ENCODE measurements around the gene PDCD10. TPM values are rescaled to one million over a fixed set of nuclear protein-coding genes. Genes with fewer than 3 reads are reported as not detected.

Gene PDCD10
- polyA plus RNA-seq, 3 donors, result 31.7 to 61.8 (median 61.5) TPM

GRCh38 chr3:167729591-167729990 lies 5.1 kb downstream of the PDCD10 start:
- no peak overlapping the region for H3K4me3 ChIP-seq (replicated peaks in 1 of 3; ENCODE audit: low read depth in 2 of 3, low read length in 3 of 3)
- intact Hi-C loops (cut with micrococcal nuclease), result no loop called here
- TF ChIP-seq CTCF (IDR thresholded peaks at IDR 0.05), result no peak

GRCh38 chr3:167728632-167729323 lies 5.9 kb downstream of the PDCD10 start:
- peaks cover 31% of the 10 kb centered on the region for H3K4me1 Mint-ChIP-seq
- Histone ChIP-seq H3K79me2 (ENCODE audit: insufficient read depth, low read length) (peaks cover 99% of the 10 kb centered on the region), H3K9ac (ENCODE audit: insufficient read depth, low read length, poor library complexity, severe bottlenecking) (no peak overlapping the region), H2AFZ (ENCODE audit: insufficient read depth, low read depth, low read length, poor library complexity, severe bottlenecking) (no peak overlapping the region), H3K27me3 (ENCODE audit: control insufficient read depth in 2 of 2, insufficient read depth in 2 of 2, low read length in 2 of 2) (no peaks in the 10 kb centered on the region), H3K27ac (ENCODE audit: low read depth in 1 of 2, low read length in 2 of 2) (no peak overlapping the region), H3K36me3 (replicated peaks in 1 of 2; ENCODE audit: control insufficient read depth in 1 of 2, insufficient read depth in 2 of 2, low read length in 2 of 2) (peaks cover 2 to 8% of the 10 kb centered on the region in 2 donors), H3K4me1 (ENCODE audit: control insufficient read depth in 1 of 2, insufficient read depth in 2 of 2, low read length in 2 of 2) (peaks cover 3 to 11% of the 10 kb centered on the region in 2 donors), H3K4me3 (replicated peaks in 1 of 3; ENCODE audit: low read depth in 2 of 3, low read length in 3 of 3) (no peak overlapping the region), H3K4me2 (replicated peaks; ENCODE audit: extremely low read depth, low read length, poor library complexity, severe bottlenecking) (no peak overlapping the region), H3K9me3 (replicated peaks in 1 of 2; ENCODE audit: control insufficient read depth in 1 of 2, insufficient read depth in 1 of 2, low read length in 2 of 2) (no peaks in the 10 kb centered on the region), H4K20me1 (ENCODE audit: insufficient read depth, low read length) (peaks cover 97% of the 10 kb centered on the region)
- H3K4me3 Mint-ChIP-seq, result no peak overlapping the region
- no peak for TF ChIP-seq CTCF (IDR thresholded peaks at IDR 0.05)
- peaks cover 15 to 17% of the 10 kb centered on the region in 2 donors for H3K36me3 Mint-ChIP-seq
- intact Hi-C loops (cut with micrococcal nuclease), result no loop called here
- H3K27me3 Mint-ChIP-seq (ENCODE audit: low read depth in 3 of 3), result no peaks in the 10 kb centered on the region
- H3K27ac Mint-ChIP-seq, result peak overlapping the region in 1 of 7 donors; percentile 2
- no peak for DNase-seq
- no CpG with 5 or more reads among the region's 3 CpGs for WGBS (ENCODE audit: insufficient coverage)
- no peaks in the 10 kb centered on the region for H3K9me3 Mint-ChIP-seq

More at GRCh38 chr3:167729591-167729990, 5.1 kb downstream of the PDCD10 start:
- Mint-ChIP-seq H3K9me3 (no peaks in the 10 kb centered on the region), H3K4me3 (no peak overlapping the region), H3K4me1 (peaks cover 31% of the 10 kb centered on the region), H3K27ac (peak overlapping the region in 1 of 7 donors; percentile 2), H3K36me3 (peaks cover 10 to 11% of the 10 kb centered on the region in 2 donors), H3K27me3 (ENCODE audit: low read depth in 3 of 3) (no peaks in the 10 kb centered on the region)
- H3K9ac ChIP-seq (ENCODE audit: insufficient read depth, low read length, poor library complexity, severe bottlenecking), result no peak overlapping the region
- peaks cover 89% of the 10 kb centered on the region for H4K20me1 ChIP-seq (ENCODE audit: insufficient read depth, low read length)
- H3K9me3 ChIP-seq (replicated peaks in 1 of 2; ENCODE audit: control insufficient read depth in 1 of 2, insufficient read depth in 1 of 2, low read length in 2 of 2), result no peaks in the 10 kb centered on the region
- DNase-seq, result no peak
- no peak overlapping the region for H3K4me2 ChIP-seq (replicated peaks; ENCODE audit: extremely low read depth, low read length, poor library complexity, severe bottlenecking)
- H3K4me1 ChIP-seq (ENCODE audit: control insufficient read depth in 1 of 2, insufficient read depth in 2 of 2, low read length in 2 of 2), result peaks cover 7 to 17% of the 10 kb centered on the region in 2 donors
- WGBS (ENCODE audit: insufficient coverage), result no CpG with 5 or more reads among the region's 2 CpGs
- H3K36me3 ChIP-seq (replicated peaks in 1 of 2; ENCODE audit: control insufficient read depth in 1 of 2, insufficient read depth in 2 of 2, low read length in 2 of 2), result no peaks in the 10 kb centered on the region
- H2AFZ ChIP-seq (ENCODE audit: insufficient read depth, low read depth, low read length, poor library complexity, severe bottlenecking), result no peak overlapping the region
- no peak overlapping the region for H3K27ac ChIP-seq (ENCODE audit: low read depth in 1 of 2, low read length in 2 of 2)
- no peaks in the 10 kb centered on the region for H3K27me3 ChIP-seq (ENCODE audit: control insufficient read depth in 2 of 2, insufficient read depth in 2 of 2, low read length in 2 of 2)
- peaks cover 99% of the 10 kb centered on the region for H3K79me2 ChIP-seq (ENCODE audit: insufficient read depth, low read length)

All from CD14-positive monocyte (primary cell).